K562 (cell line): ENCODE results near the gene UBL7.

Experiments used
- ARID3A ChIP-seq: IDR thresholded peaks from 2 replicates; pipeline ENCODE4 v1.6.1; 2012; ENCODE audit warnings: low read depth, low read length, improper control_type of control experiment, borderline replicate concordance
- BCL6 ChIP-seq: fragments of 250-450 bp; sonication (Bioruptor Pico); IDR thresholded peaks from 2 replicates; pipeline ENCODE4 v1.4.0; 2020
- BCLAF1 ChIP-seq, 2 experiments: fragments of 450-650 bp in 1 of 2; IDR thresholded peaks; 2 replicates each; pipeline ENCODE4 v1.6.1; 2011 to 2017; ENCODE audit warnings: low read depth in 2 of 2, antibody characterized with exemption in 1 of 2, borderline replicate concordance in 1 of 2, low read length in 1 of 2, mild to moderate bottlenecking in 1 of 2, mixed read lengths in 1 of 2; ENCODE audit not compliant: control insufficient read depth in 1 of 2
- ELK1 ChIP-seq: sonication (generic); formaldehyde crosslinking; IDR thresholded peaks from 2 replicates; pipeline ENCODE4 v1.8.1; 2022; ENCODE audit warnings: missing genetic modification reagents
- NFYB ChIP-seq: IDR thresholded peaks from 2 replicates; pipeline ENCODE4 v1.6.1; 2011; ENCODE audit warnings: mild to moderate bottlenecking, moderate library complexity; ENCODE audit not compliant: insufficient read length; ENCODE audit errors: extremely low read depth
- TEAD4 ChIP-seq, 2 experiments: sonication (generic) in 1 of 2; formaldehyde crosslinking in 1 of 2; IDR thresholded peaks; 2 replicates each; pipeline versions ENCODE4 v1.6.1 to v1.8.0; 2012 to 2022; ENCODE audit warnings: borderline replicate concordance in 1 of 2, inconsistent platforms in 1 of 2, low read length in 1 of 2, mild to moderate bottlenecking in 1 of 2, missing genetic modification reagents in 1 of 2
- YBX1 ChIP-seq: fragments of 450-650 bp; IDR thresholded peaks from 2 replicates; pipeline ENCODE4 v1.7.1; 2016; ENCODE audit warnings: mild to moderate bottlenecking
- ZC3H8 ChIP-seq: fragments of 450-650 bp; IDR thresholded peaks from 2 replicates; pipeline ENCODE4 v1.6.1; 2017

GRCh38 chr15:74497584-74497983 is 36.6 kb upstream of the UBL7 start:
- TF ChIP-seq ARID3A (no peak), ZC3H8 (no peak), BCL6 (CRISPR knock-in tag) (no peak), BCLAF1 (IDR thresholded peaks at IDR 0.05; ENCODE audit: borderline replicate concordance in 1 of 2, control insufficient read depth in 1 of 2, low read depth in 2 of 2, low read length in 1 of 2) (no peak), NFYB (no peak), TEAD4 (IDR thresholded peaks at IDR 0.05; ENCODE audit: low read length) (no peak), TEAD4 (CRISPR knock-in tag; IDR thresholded peaks at IDR 0.05; ENCODE audit: borderline replicate concordance) (no peak), ELK1 (CRISPR knock-in tag) (no peak), YBX1 (no peak)
